ENCODE results near the gene RMC1. TPM values are rescaled to one million over a fixed set of nuclear protein-coding genes. Genes with fewer than 3 reads are reported as not detected.

Gene RMC1
- total RNA-seq, 2 donors from 2014 or later, result 16.8 to 27.5 TPM

DNA sequence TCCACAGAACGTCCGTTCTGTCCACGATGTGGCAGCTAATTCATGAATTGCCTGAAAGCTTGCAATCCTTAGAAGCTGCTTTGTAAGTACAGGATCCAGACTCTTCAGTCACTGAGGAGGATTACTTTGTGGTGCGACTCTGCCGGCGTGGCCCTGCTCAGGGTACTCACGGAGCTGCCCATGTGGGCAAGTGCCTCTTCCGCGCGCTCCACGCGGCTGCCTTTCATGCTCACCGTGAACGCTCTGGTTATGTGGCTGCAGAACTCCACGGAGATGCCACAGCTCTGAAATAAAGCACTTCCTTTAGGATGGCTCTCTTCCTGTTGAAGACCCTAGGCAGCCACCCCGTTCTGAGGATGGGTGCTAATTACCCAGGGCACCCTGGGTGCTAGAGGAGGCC lies 31.0 kb downstream of the RMC1 start:
- H3K27me3 ChIP-seq (replicated peaks; ENCODE audit: insufficient read depth), result no peaks in the 10 kb centered on the region
- TF ChIP-seq, protein P1, sequence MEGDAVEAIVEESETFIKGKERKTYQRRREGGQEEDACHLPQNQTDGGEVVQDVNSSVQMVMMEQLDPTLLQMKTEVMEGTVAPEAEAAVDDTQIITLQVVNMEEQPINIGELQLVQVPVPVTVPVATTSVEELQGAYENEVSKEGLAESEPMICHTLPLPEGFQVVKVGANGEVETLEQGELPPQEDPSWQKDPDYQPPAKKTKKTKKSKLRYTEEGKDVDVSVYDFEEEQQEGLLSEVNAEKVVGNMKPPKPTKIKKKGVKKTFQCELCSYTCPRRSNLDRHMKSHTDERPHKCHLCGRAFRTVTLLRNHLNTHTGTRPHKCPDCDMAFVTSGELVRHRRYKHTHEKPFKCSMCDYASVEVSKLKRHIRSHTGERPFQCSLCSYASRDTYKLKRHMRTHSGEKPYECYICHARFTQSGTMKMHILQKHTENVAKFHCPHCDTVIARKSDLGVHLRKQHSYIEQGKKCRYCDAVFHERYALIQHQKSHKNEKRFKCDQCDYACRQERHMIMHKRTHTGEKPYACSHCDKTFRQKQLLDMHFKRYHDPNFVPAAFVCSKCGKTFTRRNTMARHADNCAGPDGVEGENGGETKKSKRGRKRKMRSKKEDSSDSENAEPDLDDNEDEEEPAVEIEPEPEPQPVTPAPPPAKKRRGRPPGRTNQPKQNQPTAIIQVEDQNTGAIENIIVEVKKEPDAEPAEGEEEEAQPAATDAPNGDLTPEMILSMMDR (IDR thresholded peaks at IDR 0.05), result no peak
- ATAC-seq (ENCODE audit: insufficient number of reproducible peaks, low FRiP score, low read depth), result no peak
- peaks cover 88% of the 10 kb centered on the region for H3K36me3 ChIP-seq
- no peak overlapping the region for H3K27ac ChIP-seq
- no peaks in the 10 kb centered on the region for H3K4me1 ChIP-seq (ENCODE audit: control insufficient read depth in 1 of 2, low read depth in 2 of 2)
- H3K4me3 ChIP-seq, result no peak overlapping the region
- H3K9me3 ChIP-seq, result no peaks in the 10 kb centered on the region
- DNase-seq (ENCODE audit: low spot score), result no peak

DNA sequence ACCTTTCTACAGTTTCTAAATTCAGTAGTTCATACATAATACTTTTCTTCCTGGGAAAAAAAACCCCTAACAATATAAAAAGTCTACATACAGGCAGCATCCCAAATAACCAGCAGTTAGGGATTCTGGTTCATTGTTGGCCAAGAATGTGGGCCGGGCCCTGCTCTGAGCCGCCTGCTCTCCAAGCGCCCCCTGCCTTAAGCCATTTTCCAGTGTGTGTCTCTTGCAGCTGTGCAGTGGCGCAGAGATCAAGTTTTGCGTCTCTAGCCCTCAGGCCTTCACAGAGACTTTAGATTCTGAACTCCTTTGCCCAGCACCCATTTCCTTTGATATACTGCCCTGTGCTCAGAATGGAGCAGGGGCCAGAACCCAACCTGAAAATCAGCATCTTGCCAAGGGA lies 32.9 kb downstream of the RMC1 start:
- TF ChIP-seq, protein P1 (IDR thresholded peaks at IDR 0.05), result no peak
- Histone ChIP-seq H3K36me3 (peaks cover 86% of the 10 kb centered on the region), H3K9me3 (no peaks in the 10 kb centered on the region), H3K27me3 (replicated peaks; ENCODE audit: insufficient read depth) (no peaks in the 10 kb centered on the region), H3K27ac (no peak overlapping the region), H3K4me3 (no peak overlapping the region), H3K4me1 (ENCODE audit: control insufficient read depth in 1 of 2, low read depth in 2 of 2) (no peaks in the 10 kb centered on the region)
- DNase-seq (ENCODE audit: low spot score), result no peak
- no peak for ATAC-seq (ENCODE audit: insufficient number of reproducible peaks, low FRiP score, low read depth)

DNA sequence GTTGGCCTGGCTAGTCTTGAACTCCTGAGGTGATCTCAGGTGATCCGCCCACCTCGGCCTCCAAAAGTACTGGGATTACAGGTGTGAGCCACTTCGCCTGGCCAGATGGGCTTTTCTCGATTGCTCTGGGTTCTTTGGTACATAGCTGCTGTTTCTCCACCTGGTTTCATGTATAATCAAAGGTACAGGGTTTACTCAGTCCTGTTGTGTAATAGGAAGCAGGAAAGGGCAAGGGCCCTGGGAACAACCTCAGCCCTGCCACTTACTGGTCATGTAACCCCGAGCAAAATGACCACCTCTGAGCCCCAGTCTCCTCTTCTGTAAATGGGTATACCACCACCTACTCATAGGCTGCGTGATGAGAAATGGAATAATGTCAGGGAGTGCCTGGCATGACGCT lies 34.0 kb downstream of the RMC1 start:
- H3K27ac ChIP-seq, result no peak overlapping the region
- ATAC-seq (ENCODE audit: insufficient number of reproducible peaks, low FRiP score, low read depth), result no peak
- peaks cover 89% of the 10 kb centered on the region for H3K36me3 ChIP-seq
- H3K4me1 ChIP-seq (ENCODE audit: control insufficient read depth in 1 of 2, low read depth in 2 of 2), result no peaks in the 10 kb centered on the region
- no peak for DNase-seq (ENCODE audit: low spot score)
- H3K27me3 ChIP-seq (replicated peaks; ENCODE audit: insufficient read depth), result no peaks in the 10 kb centered on the region
- no peak overlapping the region for H3K4me3 ChIP-seq
- TF ChIP-seq, protein P1 (IDR thresholded peaks at IDR 0.05), result no peak
- H3K9me3 ChIP-seq, result no peaks in the 10 kb centered on the region

DNA sequence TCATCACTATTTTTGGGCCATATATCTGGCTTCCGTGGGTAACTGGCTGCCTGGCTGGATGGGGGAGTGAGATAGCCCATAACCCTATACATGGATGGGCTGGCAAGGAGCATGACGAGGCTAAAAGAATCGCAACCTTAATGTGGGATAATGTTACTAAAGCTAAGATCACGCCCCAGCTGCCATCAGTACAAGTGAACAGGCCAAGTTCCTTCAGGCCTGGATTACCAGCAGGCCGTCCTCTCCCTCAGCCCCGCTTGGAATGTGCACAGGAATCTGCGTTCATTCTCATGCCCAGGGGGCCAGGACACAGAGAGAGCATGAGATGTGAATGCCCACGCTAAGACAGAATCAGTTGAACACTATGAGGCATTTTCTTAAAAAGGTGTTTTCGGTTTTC lies 34.7 kb downstream of the RMC1 start:
- Histone ChIP-seq H3K4me1 (ENCODE audit: control insufficient read depth in 1 of 2, low read depth in 2 of 2) (no peaks in the 10 kb centered on the region), H3K27me3 (replicated peaks; ENCODE audit: insufficient read depth) (no peaks in the 10 kb centered on the region), H3K27ac (no peak overlapping the region), H3K9me3 (no peaks in the 10 kb centered on the region), H3K4me3 (no peak overlapping the region), H3K36me3 (peaks cover 91% of the 10 kb centered on the region)
- TF ChIP-seq, protein P1 (IDR thresholded peaks at IDR 0.05), result no peak
- DNase-seq (ENCODE audit: low spot score) (no peak), ATAC-seq (ENCODE audit: insufficient number of reproducible peaks, low FRiP score, low read depth) (no peak)

DNA sequence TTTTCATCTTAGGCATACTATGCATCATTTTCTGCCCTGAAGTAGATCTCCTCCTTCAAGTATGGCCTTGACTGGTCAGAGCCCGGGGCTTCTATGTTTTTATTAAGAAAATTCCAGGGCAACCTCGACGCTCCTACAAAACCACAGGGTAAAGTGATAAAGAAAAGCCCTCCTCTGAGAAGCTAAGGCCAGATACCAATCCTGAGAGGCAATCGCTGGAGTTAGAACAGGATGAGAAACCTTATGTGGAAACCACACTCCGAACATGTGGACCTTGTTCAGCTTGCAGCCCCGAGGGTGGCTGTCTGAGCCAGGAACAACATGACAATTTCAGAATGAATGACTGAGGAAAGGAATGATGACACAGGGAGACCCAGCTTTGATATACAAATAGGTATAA lies 35.6 kb downstream of the RMC1 start:
- Histone ChIP-seq H3K4me1 (ENCODE audit: control insufficient read depth in 1 of 2, low read depth in 2 of 2) (no peaks in the 10 kb centered on the region), H3K27me3 (replicated peaks; ENCODE audit: insufficient read depth) (no peaks in the 10 kb centered on the region), H3K27ac (no peak overlapping the region), H3K36me3 (peaks cover 92% of the 10 kb centered on the region), H3K9me3 (no peaks in the 10 kb centered on the region), H3K4me3 (no peak overlapping the region)
- ATAC-seq (ENCODE audit: insufficient number of reproducible peaks, low FRiP score, low read depth) (no peak), DNase-seq (ENCODE audit: low spot score) (no peak)
- TF ChIP-seq, protein P1 (IDR thresholded peaks at IDR 0.05), result no peak

All from thoracic aorta (tissue), 2 donors.